IMR-90 (cell line): ENCODE data around the gene CDC42EP2. TPM values are rescaled to one million over a fixed set of nuclear protein-coding genes. Genes with fewer than 3 reads are reported as not detected.

Experiments
- ATAC-seq: fragments of 200-7000 bp; cut with Tn5 transposase; 2 replicates; pipeline ENCODE4 v1.9.1; 2020; ENCODE audit warnings: low read depth, mild to moderate bottlenecking, moderate library complexity
- BruUV-seq: library from RNA; stranded (reverse); fragments of 400-500 nt; replicated peaks from 2 replicates; lab custom pipeline; 2021; lab: Mats Ljungman, UMichigan
- CTCF ChIA-PET: fragments of 300-600 bp; formaldehyde crosslinking; extraction: SDS; loops from one replicate; lab custom pipeline; 2021; ENCODE audit warnings: antibody characterized with exemption; lab: Yijun Ruan, JAX
- POLR2A ChIA-PET: fragments of 300-600 bp; sonication (Branson Sonifier 250); formaldehyde crosslinking; loops from one replicate; lab custom pipeline; 2022; ENCODE audit warnings: antibody characterized with exemption; ENCODE audit not compliant: unreplicated experiment; lab: Charles Lee
- DNase-seq: peaks from one replicate; pipeline ENCODE4 v3.0.0; 2013
- H2AFZ ChIP-seq: replicated peaks from 2 replicates; pipeline ENCODE3; 2013; ENCODE audit warnings: low read length, mild to moderate bottlenecking; ENCODE audit not compliant: poor library complexity
- H2AK5ac ChIP-seq: 2 replicates; pipeline ENCODE4 v1.6.1; 2013; ENCODE audit warnings: low read depth, low read length, inconsistent platforms
- H2AK9ac ChIP-seq: replicated peaks from 2 replicates; pipeline ENCODE3; 2013; ENCODE audit warnings: mild to moderate bottlenecking, low read depth, low read length, moderate library complexity; ENCODE audit not compliant: poor library complexity
- H2BK120ac ChIP-seq: 2 replicates; pipeline ENCODE4 v1.6.1; 2013; ENCODE audit warnings: low read depth, low read length, inconsistent platforms
- H2BK15ac ChIP-seq: 3 replicates; pipeline ENCODE4 v1.6.1; 2013; ENCODE audit warnings: low read depth, low read length, inconsistent platforms
- H2BK20ac ChIP-seq: 2 replicates; pipeline ENCODE4 v1.6.1; 2013; ENCODE audit warnings: low read depth, mild to moderate bottlenecking, inconsistent platforms, low read length, moderate library complexity
- H2BK5ac ChIP-seq: 2 replicates; pipeline ENCODE4 v1.6.1; 2013; ENCODE audit warnings: mild to moderate bottlenecking, low read depth, low read length, inconsistent platforms; ENCODE audit not compliant: poor library complexity, severe bottlenecking
- H3K14ac ChIP-seq: replicated peaks from 2 replicates; pipeline ENCODE4 v1.6.1; 2013; ENCODE audit warnings: low read depth, low read length, inconsistent platforms
- H3K18ac ChIP-seq: 2 replicates; pipeline ENCODE4 v1.6.1; 2013; ENCODE audit warnings: low read depth, low read length, control low read depth
- H3K23ac ChIP-seq: 2 replicates; pipeline ENCODE4 v1.6.1; 2013; ENCODE audit warnings: low read depth, low read length, inconsistent platforms
- H3K27ac ChIP-seq: 2 replicates; pipeline ENCODE4 v1.5.1; 2013; ENCODE audit warnings: mild to moderate bottlenecking, control low read depth, low read length; ENCODE audit not compliant: insufficient read depth
- H3K27me3 ChIP-seq: 2 replicates; pipeline ENCODE4 v1.6.1; 2013; ENCODE audit warnings: low read length; ENCODE audit not compliant: control insufficient read depth, insufficient read depth
- H3K36me3 ChIP-seq: 2 replicates; pipeline ENCODE4 v1.6.1; 2013; ENCODE audit warnings: low read length, mixed read lengths; ENCODE audit not compliant: control insufficient read depth, insufficient read depth
- H3K4ac ChIP-seq: 2 replicates; pipeline ENCODE4 v1.6.1; 2013; ENCODE audit warnings: low read depth, low read length, inconsistent platforms
- H3K4me1 ChIP-seq: 2 replicates; pipeline ENCODE4 v1.6.1; 2013; ENCODE audit warnings: low read length, mixed read lengths; ENCODE audit not compliant: control insufficient read depth, insufficient read depth
- H3K4me2 ChIP-seq: 2 replicates; pipeline ENCODE4 v1.6.1; 2013; ENCODE audit warnings: low read depth, mild to moderate bottlenecking, control low read depth, low read length, moderate library complexity
- H3K4me3 ChIP-seq: 2 replicates; pipeline ENCODE4 v1.5.1; 2013; ENCODE audit warnings: low read depth, mild to moderate bottlenecking, control low read depth, low read length, moderate library complexity; ENCODE audit not compliant: insufficient read depth
- H3K56ac ChIP-seq: 2 replicates; pipeline ENCODE4 v1.6.1; 2013; ENCODE audit warnings: low read length, inconsistent platforms; ENCODE audit not compliant: insufficient read depth; ENCODE audit errors: extremely low read depth
- H3K79me1 ChIP-seq, 2 experiments: 2 replicates each; pipeline ENCODE4 v1.6.1; 2013; ENCODE audit warnings: low read length in 2 of 2, inconsistent platforms in 1 of 2, low read depth in 1 of 2
- H3K9ac ChIP-seq: 2 replicates; pipeline ENCODE4 v1.6.1; 2013; ENCODE audit warnings: low read depth, low read length, control low read depth
- H3K9me1 ChIP-seq: 2 replicates; pipeline ENCODE4 v1.6.1; 2013; ENCODE audit warnings: low read length, inconsistent platforms; ENCODE audit not compliant: insufficient read depth
- H3K9me3 ChIP-seq: 2 replicates; pipeline ENCODE4 v1.6.1; 2013; ENCODE audit warnings: low read length; ENCODE audit not compliant: control insufficient read depth, insufficient read depth
- H4K20me1 ChIP-seq: 2 replicates; pipeline ENCODE4 v1.6.1; 2013; ENCODE audit warnings: low read length, inconsistent platforms; ENCODE audit not compliant: insufficient read depth
- H4K5ac ChIP-seq: 2 replicates; pipeline ENCODE4 v1.6.1; 2013; ENCODE audit warnings: mild to moderate bottlenecking, low read depth, low read length, control low read depth
- H4K8ac ChIP-seq, 2 experiments: 2 replicates each; pipeline ENCODE4 v1.6.1; 2013; ENCODE audit warnings: low read depth in 2 of 2, low read length in 2 of 2, control low read depth in 1 of 2, inconsistent platforms in 1 of 2
- H4K91ac ChIP-seq: 2 replicates; pipeline ENCODE4 v1.6.1; 2013; ENCODE audit warnings: low read depth, low read length, inconsistent platforms; ENCODE audit not compliant: insufficient read depth
- POLR2A ChIP-seq: IDR thresholded peaks from 2 replicates; pipeline ENCODE4 v1.6.1; 2012; ENCODE audit warnings: mild to moderate bottlenecking, low read depth, low read length
- RFX5 ChIP-seq: IDR thresholded peaks from 2 replicates; pipeline ENCODE4 v1.8.0; 2012; ENCODE audit warnings: low read depth, mild to moderate bottlenecking, low read length, moderate library complexity
- WGBS, 2 experiments: methylation state at CpG; one replicate each; pipeline versions ENCODE4 v1.1.5 to v1.1.7; 2013; ENCODE audit warnings: missing lambda C conversion rate in 2 of 2; ENCODE audit not compliant: insufficient read length in 1 of 2; ENCODE audit errors: extremely low coverage in 2 of 2; 5-methylcytosine and 5-hydroxymethylcytosine counted together
- dilution Hi-C: fragments of 300-500 bp; cut with HindIII; formaldehyde crosslinking; loops from one replicate; pipeline ENCODE4 v1.14.3; 2018; ENCODE audit warnings: low sequenced_read_pairs; ENCODE audit not compliant: unreplicated experiment
- in situ Hi-C: fragments of 300-500 bp; cut with MboI; formaldehyde crosslinking; loops from 3 replicates; pipeline ENCODE4 v1.14.3; 2019; ENCODE audit warnings: low sequenced_read_pairs, inconsistent platforms, mixed read lengths
- intact Hi-C: fragments of 100-400 bp; cut with micrococcal nuclease; formaldehyde crosslinking; loops from 2 replicates; pipeline ENCODE4 v1.10.0; 2022
- polyA plus RNA-seq, 3 experiments: library from polyadenylated mRNA; depleted of rRNA; stranded (reverse); fragments of >200 nt; gene quantifications; 2 replicates each; pipeline ENCODE4 v1.2.3, GENCODE V29; 2012; ENCODE audit warnings: low replicate concordance in 1 of 3
- total RNA-seq: library from RNA; depleted of rRNA; stranded (reverse); fragments of >200 nt; gene quantifications from 2 replicates; pipeline ENCODE4 v1.2.3, GENCODE V29; 2012
- TF ChIP-seq, protein P1 (sequence below): fragments of 150-350 bp; IDR thresholded peaks from 2 replicates; pipeline ENCODE4 v1.6.1; 2017; ENCODE audit warnings: mild to moderate bottlenecking, antibody characterized with exemption, low read length, low read depth

Gene CDC42EP2
- total and polyA plus RNA-seq, 2 of the 4 experiments (the other 2 are of a cell fraction): 5.2 to 27.5 TPM

DNA sequence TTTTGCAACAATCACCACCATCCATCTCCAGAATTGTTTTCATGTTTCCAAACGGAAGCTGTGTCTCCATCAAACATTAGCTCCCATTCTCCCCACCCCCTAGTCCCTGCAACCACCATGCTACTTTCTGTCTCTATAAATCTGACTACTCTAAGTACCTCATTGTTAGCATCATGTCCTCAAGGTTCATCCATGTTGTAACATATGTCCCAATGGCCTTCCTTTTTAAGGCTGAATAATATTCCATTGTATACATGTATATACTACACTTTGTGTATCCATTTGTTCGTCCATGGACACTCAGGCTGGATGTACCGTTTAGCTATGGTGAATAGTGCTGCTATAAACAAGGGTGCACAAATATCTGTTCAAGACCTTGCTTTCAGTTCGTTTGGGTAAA lies 10.8 kb downstream of the CDC42EP2 start:
- Histone ChIP-seq H2AFZ (no peak overlapping the region), H3K9ac (no peak overlapping the region), H3K36me3 (peaks cover 34% of the 10 kb centered on the region), H3K18ac (no peak overlapping the region), H3K14ac (no peak overlapping the region), H3K9me1 (peaks cover 4% of the 10 kb centered on the region), H3K9me3 (no peaks in the 10 kb centered on the region), H4K5ac (no peak overlapping the region), H3K4me1 (no peaks in the 10 kb centered on the region; the same call in 1 of the 2 replicates), H2BK20ac (no peak overlapping the region), H4K8ac (no peak overlapping the region), H3K4me3 (no peak overlapping the region), H3K4ac (no peak overlapping the region), H2AK5ac (no peak overlapping the region), H3K4me2 (no peak overlapping the region), H4K91ac (no peak overlapping the region), H3K27me3 (no peaks in the 10 kb centered on the region), H2BK15ac (no peak overlapping the region), H3K56ac (no peak overlapping the region), H2BK120ac (no peak overlapping the region), H3K23ac (no peak overlapping the region), H2BK5ac (no peak overlapping the region), H3K79me1 (peaks cover 3 to 40% of the 10 kb centered on the region in 2 experiments), H2AK9ac (no peak overlapping the region), H3K27ac (no peak overlapping the region), H4K20me1 (peaks cover 41% of the 10 kb centered on the region)
- TF ChIP-seq POLR2A: peak; percentile 75
- TF ChIP-seq, protein P1, sequence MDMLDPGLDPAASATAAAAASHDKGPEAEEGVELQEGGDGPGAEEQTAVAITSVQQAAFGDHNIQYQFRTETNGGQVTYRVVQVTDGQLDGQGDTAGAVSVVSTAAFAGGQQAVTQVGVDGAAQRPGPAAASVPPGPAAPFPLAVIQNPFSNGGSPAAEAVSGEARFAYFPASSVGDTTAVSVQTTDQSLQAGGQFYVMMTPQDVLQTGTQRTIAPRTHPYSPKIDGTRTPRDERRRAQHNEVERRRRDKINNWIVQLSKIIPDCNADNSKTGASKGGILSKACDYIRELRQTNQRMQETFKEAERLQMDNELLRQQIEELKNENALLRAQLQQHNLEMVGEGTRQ: no peak
- no peak for TF ChIP-seq RFX5
- intact Hi-C loops (no loop called here), in situ Hi-C loops (no loop called here), dilution Hi-C loops (no loop called here)
- POLR2A ChIA-PET: no interaction called here
- ATAC-seq: no peak
- CTCF ChIA-PET: no interaction called here
- no TSS peak for BruUV-seq
- 85% methylated on average over 2 of the region's 4 CpGs; no CpG with 5 or more reads in 1 of the 2 experiments for WGBS, 2 experiments
- no peak for DNase-seq
